A673 (cell line): ENCODE data around the gene NGEF. TPM values are rescaled to one million over a fixed set of nuclear protein-coding genes. Genes with fewer than 3 reads are reported as not detected.

Source experiments
- Bru-seq: library from RNA; stranded (reverse); fragments of 400-500 nt; gene quantifications from one replicate; lab custom pipeline; 2021; lab: Mats Ljungman, UMichigan
- BruChase-seq, 2 experiments: library from RNA; stranded (reverse); fragments of 400-500 nt; gene quantifications; one replicate each; lab custom pipeline; 2021; lab: Mats Ljungman, UMichigan
- BruUV-seq: library from RNA; stranded (reverse); fragments of 400-500 nt; replicated peaks from 2 replicates; lab custom pipeline; 2021; lab: Mats Ljungman, UMichigan
- CTCF ChIA-PET: fragments of 300-600 bp; sonication (Branson Sonifier 250); formaldehyde crosslinking; loops from one replicate; lab custom pipeline; 2022; ENCODE audit warnings: antibody characterized with exemption; lab: Charles Lee
- POLR2A ChIA-PET: fragments of 300-600 bp; sonication (Branson Sonifier 250); formaldehyde crosslinking; loops from one replicate; lab custom pipeline; 2022; ENCODE audit warnings: antibody characterized with exemption; ENCODE audit not compliant: low non-redundant PET; lab: Charles Lee
- DNase-seq: peaks from one replicate; pipeline ENCODE4 v3.0.0-alpha.2; 2015; ENCODE audit warnings: low spot score
- H3K27ac ChIP-seq: fragments of 200-600 bp; sonication (generic); 2 replicates; pipeline ENCODE4 v1.5.1; 2016; ENCODE audit warnings: mixed run types, low read depth, mild to moderate bottlenecking, mixed read lengths, antibody characterized with exemption, low read length; ENCODE audit not compliant: poor library complexity, severe bottlenecking
- H3K27me3 ChIP-seq: fragments of 200-600 bp; sonication (generic); replicated peaks from 2 replicates; pipeline ENCODE4 v1.6.1; 2017; ENCODE audit warnings: mixed run types, low read depth, mild to moderate bottlenecking, mixed read lengths, antibody characterized with exemption, low read length; ENCODE audit not compliant: insufficient read depth, poor library complexity
- H3K36me3 ChIP-seq: fragments of 200-600 bp; sonication (generic); 2 replicates; pipeline ENCODE4 v1.6.1; 2016; ENCODE audit warnings: mixed run types, mild to moderate bottlenecking, mixed read lengths, antibody characterized with exemption, low read length; ENCODE audit not compliant: insufficient read depth, poor library complexity, severe bottlenecking
- H3K4me1 ChIP-seq: fragments of 200-600 bp; sonication (generic); 2 replicates; pipeline ENCODE4 v1.6.1; 2017; ENCODE audit warnings: mixed run types, mild to moderate bottlenecking, mixed read lengths, antibody characterized with exemption, low read length; ENCODE audit not compliant: insufficient read depth, poor library complexity, severe bottlenecking
- H3K4me3 ChIP-seq: fragments of 200-600 bp; sonication (generic); 2 replicates; pipeline ENCODE4 v1.5.1; 2016; ENCODE audit warnings: low read depth, mixed run types, mild to moderate bottlenecking, mixed read lengths, low read length; ENCODE audit not compliant: poor library complexity, severe bottlenecking
- H3K9me3 ChIP-seq: fragments of 200-600 bp; sonication (generic); 2 replicates; pipeline ENCODE4 v1.6.1; 2016; ENCODE audit warnings: mixed run types, low read depth, mild to moderate bottlenecking, mixed read lengths, antibody characterized with exemption, low read length; ENCODE audit not compliant: poor library complexity, severe bottlenecking
- EZH2 ChIP-seq: fragments of 200-600 bp; sonication (generic); IDR thresholded peaks from 2 replicates; pipeline ENCODE4 v1.6.1; 2017; ENCODE audit warnings: borderline replicate concordance, low read depth, mild to moderate bottlenecking, mixed read lengths, antibody characterized with exemption, low read length; ENCODE audit not compliant: poor library complexity, severe bottlenecking
- intact Hi-C: fragments of 100-400 bp; cut with micrococcal nuclease; formaldehyde crosslinking; loops from one replicate; pipeline ENCODE4 v1.10.0; 2022; ENCODE audit not compliant: unreplicated experiment
- long read RNA-seq: library from polyadenylated mRNA; stranded (forward); transcript quantifications from one replicate; pipeline ENCODE4 v2.0.0, GENCODE V29; 2022
- total RNA-seq: library from RNA; stranded (reverse); gene quantifications from 2 replicates; pipeline ENCODE4 v1.2.3, GENCODE V29; 2021
- TF ChIP-seq, protein P1 (sequence below): fragments of 300-800, 200-600 bp; sonication (generic); conservative IDR thresholded peaks from 2 replicates; pipeline ENCODE4 v1.5.1; 2017; ENCODE audit warnings: low read depth, mild to moderate bottlenecking, antibody characterized with exemption, low read length, moderate library complexity, mixed read lengths

NGEF gene, protein sequence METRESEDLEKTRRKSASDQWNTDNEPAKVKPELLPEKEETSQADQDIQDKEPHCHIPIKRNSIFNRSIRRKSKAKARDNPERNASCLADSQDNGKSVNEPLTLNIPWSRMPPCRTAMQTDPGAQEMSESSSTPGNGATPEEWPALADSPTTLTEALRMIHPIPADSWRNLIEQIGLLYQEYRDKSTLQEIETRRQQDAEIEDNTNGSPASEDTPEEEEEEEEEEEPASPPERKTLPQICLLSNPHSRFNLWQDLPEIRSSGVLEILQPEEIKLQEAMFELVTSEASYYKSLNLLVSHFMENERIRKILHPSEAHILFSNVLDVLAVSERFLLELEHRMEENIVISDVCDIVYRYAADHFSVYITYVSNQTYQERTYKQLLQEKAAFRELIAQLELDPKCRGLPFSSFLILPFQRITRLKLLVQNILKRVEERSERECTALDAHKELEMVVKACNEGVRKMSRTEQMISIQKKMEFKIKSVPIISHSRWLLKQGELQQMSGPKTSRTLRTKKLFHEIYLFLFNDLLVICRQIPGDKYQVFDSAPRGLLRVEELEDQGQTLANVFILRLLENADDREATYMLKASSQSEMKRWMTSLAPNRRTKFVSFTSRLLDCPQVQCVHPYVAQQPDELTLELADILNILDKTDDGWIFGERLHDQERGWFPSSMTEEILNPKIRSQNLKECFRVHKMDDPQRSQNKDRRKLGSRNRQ
- 0.57 and 0.69 TPM in 2 replicates for total RNA-seq
- percentile 5 among the genes with signal in this experiment for Bru-seq, nascent RNA
- percentile 6 among the genes with signal in this experiment for BruChase-seq, experiment 1, labeled RNA remaining after a 2-hour chase
- percentile 9 among the genes with signal in this experiment for BruChase-seq, experiment 2, labeled RNA remaining after a 6-hour chase
- long read RNA-seq, partial matches to known transcripts, result 0 of 4 reads
- long read RNA-seq, other reads (novel, unspliced or antisense), result 4 of 4 reads

DNA sequence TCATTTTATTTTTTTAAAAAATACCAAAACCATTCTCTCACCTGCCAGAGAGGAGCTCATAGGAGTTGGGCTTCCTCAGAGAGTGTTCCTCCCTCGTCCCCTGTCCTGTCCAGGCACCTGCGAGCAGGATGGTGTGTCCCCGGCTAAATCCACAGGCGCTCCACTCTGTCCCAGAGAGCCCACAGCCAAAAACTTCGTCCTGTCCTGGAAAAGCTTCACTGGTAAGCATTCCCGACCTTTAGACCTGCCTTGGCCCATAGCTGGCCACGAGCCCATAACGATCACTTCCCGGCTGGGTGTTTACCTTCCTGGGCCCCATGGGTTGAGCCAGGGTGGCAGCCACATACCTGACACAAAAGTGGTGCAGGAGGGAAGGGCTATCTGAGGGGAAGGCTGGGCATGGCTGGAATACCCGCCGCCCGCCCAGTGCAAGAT, at the start of gene NGEF:
NGEF (minus strand) TSS at position 230 of the 435 bp plus-strand sequence. CDS start 38,366 bp downstream, outside the sequence.
- no peaks in the 10 kb centered on the region for H3K9me3 ChIP-seq
- H3K27ac ChIP-seq, result no peak within 1 kb of the TSS
- no TSS peak for BruUV-seq
- no peak for TF ChIP-seq EZH2
- TF ChIP-seq, protein P1, sequence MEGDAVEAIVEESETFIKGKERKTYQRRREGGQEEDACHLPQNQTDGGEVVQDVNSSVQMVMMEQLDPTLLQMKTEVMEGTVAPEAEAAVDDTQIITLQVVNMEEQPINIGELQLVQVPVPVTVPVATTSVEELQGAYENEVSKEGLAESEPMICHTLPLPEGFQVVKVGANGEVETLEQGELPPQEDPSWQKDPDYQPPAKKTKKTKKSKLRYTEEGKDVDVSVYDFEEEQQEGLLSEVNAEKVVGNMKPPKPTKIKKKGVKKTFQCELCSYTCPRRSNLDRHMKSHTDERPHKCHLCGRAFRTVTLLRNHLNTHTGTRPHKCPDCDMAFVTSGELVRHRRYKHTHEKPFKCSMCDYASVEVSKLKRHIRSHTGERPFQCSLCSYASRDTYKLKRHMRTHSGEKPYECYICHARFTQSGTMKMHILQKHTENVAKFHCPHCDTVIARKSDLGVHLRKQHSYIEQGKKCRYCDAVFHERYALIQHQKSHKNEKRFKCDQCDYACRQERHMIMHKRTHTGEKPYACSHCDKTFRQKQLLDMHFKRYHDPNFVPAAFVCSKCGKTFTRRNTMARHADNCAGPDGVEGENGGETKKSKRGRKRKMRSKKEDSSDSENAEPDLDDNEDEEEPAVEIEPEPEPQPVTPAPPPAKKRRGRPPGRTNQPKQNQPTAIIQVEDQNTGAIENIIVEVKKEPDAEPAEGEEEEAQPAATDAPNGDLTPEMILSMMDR, result no peak
- H3K27me3 ChIP-seq, result no peaks in the 10 kb centered on the region
- intact Hi-C loops, result no loop called here
- no peaks in the 10 kb centered on the region for H3K4me1 ChIP-seq
- CTCF ChIA-PET, result no interaction called here
- no peak for DNase-seq
- no peak within 1 kb of the TSS for H3K4me3 ChIP-seq
- POLR2A ChIA-PET, result no interaction called here
- H3K36me3 ChIP-seq, result no peaks in the 10 kb centered on the region

DNA sequence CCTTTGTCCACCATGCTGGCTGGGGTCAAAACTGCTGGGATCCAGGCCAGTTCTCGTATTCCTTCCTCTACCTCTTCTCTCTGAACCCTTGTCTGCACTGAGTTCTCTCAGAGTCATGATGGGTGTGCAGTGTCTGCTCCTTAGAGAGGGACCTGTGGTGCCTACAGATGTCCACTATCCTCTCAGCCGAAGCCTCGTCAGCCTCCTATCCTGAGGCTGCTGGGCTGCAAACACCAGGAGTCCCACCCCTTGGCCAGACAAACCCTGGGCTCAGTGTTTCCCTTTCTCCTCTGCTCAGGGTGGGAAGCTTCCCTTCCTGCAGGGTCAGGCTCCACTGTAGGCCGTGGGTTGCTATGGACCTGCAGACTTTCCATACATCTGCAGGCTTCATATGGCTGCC, 49.4 kb upstream of the NGEF start:
- no peak for DNase-seq
- POLR2A ChIA-PET, result no interaction called here
- TF ChIP-seq EZH2, result no peak
- TF ChIP-seq, protein P1, result no peak

More for the DNA sequence above, 49.4 kb upstream of the NGEF start:
- BruUV-seq, result no TSS peak
- Histone ChIP-seq H3K27me3 (no peaks in the 10 kb centered on the region), H3K36me3 (no peaks in the 10 kb centered on the region), H3K27ac (no peak overlapping the region), H3K9me3 (no peaks in the 10 kb centered on the region), H3K4me1 (no peaks in the 10 kb centered on the region), H3K4me3 (no peak overlapping the region)
- CTCF ChIA-PET, result no interaction called here
- intact Hi-C loops, result no loop called here
